H1 (cell line): ENCODE data around the gene FOXA3. TPM values are rescaled to one million over a fixed set of nuclear protein-coding genes. Genes with fewer than 3 reads are reported as not detected.

ENCODE experiments used
- CTCF ChIA-PET: fragments of 300-600 bp; sonication (Branson Sonifier 250); formaldehyde crosslinking; loops from one replicate; lab custom pipeline; 2021; ENCODE audit not compliant: partially characterized antibody; lab: Charles Lee
- POLR2A ChIA-PET: fragments of 300-600 bp; sonication (Branson Sonifier 250); formaldehyde crosslinking; loops from one replicate; lab custom pipeline; 2021; ENCODE audit warnings: inconsistent platforms; ENCODE audit not compliant: partially characterized antibody; lab: Charles Lee
- DNase-seq, 2 experiments: peaks; one replicate each; pipeline versions ENCODE4 v3.0.0 to v3.0.0-alpha.2; 2010 to 2022; ENCODE audit warnings: low spot score in 2 of 2, low read depth in 1 of 2, mixed read lengths in 1 of 2
- FAIRE-seq: peaks from 2 replicates; lab custom pipeline; 2011; peaks lifted over from hg19 to GRCh38; lab: Jason Lieb, UNC
- H2AFZ ChIP-seq: 2 replicates; pipeline ENCODE4 v1.8.1; 2012; ENCODE audit warnings: low read length, inconsistent platforms
- H2AK5ac ChIP-seq: 2 replicates; pipeline ENCODE4 v1.6.1; 2013; ENCODE audit warnings: low read depth, low read length
- H2BK120ac ChIP-seq: replicated peaks from 2 replicates; pipeline ENCODE3; 2013; ENCODE audit warnings: low read depth, low read length, inconsistent platforms
- H2BK12ac ChIP-seq: 2 replicates; pipeline ENCODE4 v1.6.1; 2013; ENCODE audit warnings: low read depth, low read length
- H2BK15ac ChIP-seq: 2 replicates; pipeline ENCODE4 v1.6.1; 2013; ENCODE audit warnings: low read length
- H2BK20ac ChIP-seq: 2 replicates; pipeline ENCODE4 v1.6.1; 2013; ENCODE audit warnings: low read length
- H2BK5ac ChIP-seq: 2 replicates; pipeline ENCODE4 v1.6.1; 2013; ENCODE audit warnings: low read depth, low read length
- H3K14ac ChIP-seq: 2 replicates; pipeline ENCODE4 v1.6.1; 2013; ENCODE audit warnings: inconsistent platforms; ENCODE audit not compliant: insufficient read length
- H3K18ac ChIP-seq: 2 replicates; pipeline ENCODE4 v1.6.1; 2013; ENCODE audit warnings: low read length; ENCODE audit errors: extremely low read depth
- H3K23ac ChIP-seq: 2 replicates; pipeline ENCODE4 v1.6.1; 2013; ENCODE audit warnings: inconsistent platforms; ENCODE audit not compliant: insufficient read length
- H3K23me2 ChIP-seq: 2 replicates; pipeline ENCODE4 v1.6.1; 2013; ENCODE audit warnings: low read depth, low read length
- H3K27ac ChIP-seq: 2 replicates; pipeline ENCODE4 v1.6.1; 2011; ENCODE audit warnings: low read depth, low read length, inconsistent platforms
- H3K27me3 ChIP-seq, 4 experiments: replicated peaks in 1 of 4; 1 replicate in 1 of 4; 2 replicates in 3 of 4; pipeline versions ENCODE4 v1.6.1 to v1.8.1; 2011 to 2013; ENCODE audit warnings: low read length in 3 of 4, mild to moderate bottlenecking in 3 of 4, inconsistent platforms in 2 of 4, mixed read lengths in 2 of 4, moderate library complexity in 1 of 4; ENCODE audit not compliant: control insufficient read depth in 3 of 4, insufficient read depth in 3 of 4; ENCODE audit errors: extremely low read depth in 1 of 4
- H3K36me3 ChIP-seq, 4 experiments: 2 replicates each; pipeline versions ENCODE4 v1.6.1 to v1.8.1; 2011 to 2013; ENCODE audit warnings: mild to moderate bottlenecking in 4 of 4, low read length in 3 of 4, moderate library complexity in 2 of 4, control low read depth in 1 of 4, inconsistent platforms in 1 of 4; ENCODE audit not compliant: insufficient read depth in 4 of 4, control insufficient read depth in 2 of 4
- H3K4ac ChIP-seq: replicated peaks from 2 replicates; pipeline ENCODE3; 2013; ENCODE audit warnings: low read length, low read depth, mixed read lengths, inconsistent platforms; ENCODE audit not compliant: insufficient read length
- H3K4me1 ChIP-seq, 4 experiments: replicated peaks in 1 of 4; 1 replicate in 1 of 4; 2 replicates in 3 of 4; pipeline versions ENCODE4 v1.6.1 to v1.8.1; 2011 to 2013; ENCODE audit warnings: low read length in 3 of 4, inconsistent platforms in 2 of 4, mixed read lengths in 1 of 4; ENCODE audit not compliant: insufficient read depth in 4 of 4, control insufficient read depth in 3 of 4
- H3K4me2 ChIP-seq, 2 experiments: 2 replicates each; pipeline versions ENCODE4 v1.6.1 to v1.8.1; 2011 to 2013; ENCODE audit warnings: low read depth in 2 of 2, low read length in 2 of 2, control low read depth in 1 of 2, inconsistent platforms in 1 of 2, mild to moderate bottlenecking in 1 of 2; ENCODE audit not compliant: insufficient read depth in 1 of 2
- H3K4me3 ChIP-seq, 4 experiments: fragments of 200-600, 300-600 bp in 1 of 4; sonication (generic), shearing (Covaris generic), sonication (Bioruptor Twin) in 1 of 4; 2 replicates each; pipeline versions ENCODE4 v1.5.1 to v1.8.1; 2011 to 2016; ENCODE audit warnings: low read length in 4 of 4, low read depth in 3 of 4, control low read depth in 2 of 4, inconsistent platforms in 2 of 4, mild to moderate bottlenecking in 2 of 4, mixed read lengths in 1 of 4, moderate library complexity in 1 of 4; ENCODE audit not compliant: insufficient read depth in 2 of 4; ENCODE audit errors: extremely low read depth in 1 of 4
- H3K56ac ChIP-seq: replicated peaks from 2 replicates; pipeline ENCODE3; 2013; ENCODE audit warnings: low read depth, mild to moderate bottlenecking, mixed read lengths, low read length, inconsistent platforms; ENCODE audit not compliant: insufficient read length
- H3K79me1 ChIP-seq: 2 replicates; pipeline ENCODE4 v1.6.1; 2013; ENCODE audit warnings: low read depth, low read length, control low read depth
- H3K79me2 ChIP-seq, 2 experiments: 2 replicates each; pipeline versions ENCODE4 v1.6.1 to v1.8.1; 2012 to 2013; ENCODE audit warnings: low read length in 2 of 2, mild to moderate bottlenecking in 2 of 2, inconsistent platforms in 1 of 2; ENCODE audit not compliant: insufficient read depth in 2 of 2, control insufficient read depth in 1 of 2
- H3K9ac ChIP-seq, 4 experiments: replicated peaks in 1 of 4; 1 replicate in 1 of 4; 2 replicates in 3 of 4; pipeline versions ENCODE4 v1.6.1 to v1.8.1; 2011 to 2013; ENCODE audit warnings: low read depth in 3 of 4, low read length in 3 of 4, control low read depth in 2 of 4, mild to moderate bottlenecking in 2 of 4, moderate library complexity in 2 of 4, inconsistent platforms in 1 of 4; ENCODE audit errors: extremely low read depth in 1 of 4
- H3K9me3 ChIP-seq, 2 experiments: 2 replicates each; pipeline versions ENCODE4 v1.6.1 to v1.8.1; 2012 to 2013; ENCODE audit warnings: mild to moderate bottlenecking in 2 of 2, moderate library complexity in 2 of 2, control low read depth in 1 of 2, inconsistent platforms in 1 of 2, low read depth in 1 of 2, low read length in 1 of 2, mixed read lengths in 1 of 2; ENCODE audit not compliant: insufficient read depth in 2 of 2
- H4K20me1 ChIP-seq, 2 experiments: replicated peaks in 1 of 2; 2 replicates each; pipeline versions ENCODE3 to v1.8.1; 2011 to 2013; ENCODE audit warnings: inconsistent platforms in 2 of 2, low read length in 2 of 2, mild to moderate bottlenecking in 1 of 2; ENCODE audit not compliant: insufficient read depth in 2 of 2, control insufficient read depth in 1 of 2
- H4K5ac ChIP-seq: 2 replicates; pipeline ENCODE4 v1.6.1; 2013; ENCODE audit warnings: low read length, low read depth, mixed read lengths, inconsistent platforms; ENCODE audit not compliant: insufficient read length
- H4K8ac ChIP-seq: 2 replicates; pipeline ENCODE4 v1.8.0; 2013; ENCODE audit warnings: mild to moderate bottlenecking, moderate library complexity, low read length, inconsistent platforms; ENCODE audit not compliant: insufficient read depth; ENCODE audit errors: extremely low read depth
- H4K91ac ChIP-seq: replicated peaks from 2 replicates; pipeline ENCODE3; 2013; ENCODE audit warnings: low read length, mixed read lengths, inconsistent platforms; ENCODE audit not compliant: insufficient read length
- CBX8 ChIP-seq: fragments of 300-800, 300-1000 bp; sonication (generic); IDR thresholded peaks from 2 replicates; pipeline ENCODE4 v1.7.1; 2016; ENCODE audit warnings: low read depth, low read length, borderline replicate concordance
- CREB1 ChIP-seq: IDR thresholded peaks from 2 replicates; pipeline ENCODE4 v1.6.1; 2012; ENCODE audit warnings: inconsistent platforms
- EP300 ChIP-seq, 2 experiments: IDR thresholded peaks; 1 replicate in 1 of 2; 2 replicates in 1 of 2; pipeline ENCODE4 v1.6.1; 2011 to 2012; ENCODE audit warnings: low read depth in 2 of 2, low read length in 2 of 2, mild to moderate bottlenecking in 2 of 2, borderline replicate concordance in 1 of 2, inconsistent platforms in 1 of 2, moderate library complexity in 1 of 2
- HDAC6 ChIP-seq: IDR thresholded peaks from one replicate; pipeline ENCODE4 v1.7.1; 2012; ENCODE audit warnings: low read depth, mild to moderate bottlenecking, inconsistent platforms, low read length, moderate library complexity
- MAX ChIP-seq: IDR thresholded peaks from 2 replicates; pipeline ENCODE4 v1.6.1; 2012; ENCODE audit warnings: inconsistent platforms
- NRF1 ChIP-seq: IDR thresholded peaks from 2 replicates; pipeline ENCODE4 v1.6.1; 2011; ENCODE audit warnings: mild to moderate bottlenecking, low read depth, low read length, improper control_type of control experiment
- SIN3A ChIP-seq, 2 experiments: IDR thresholded peaks in 1 of 2; conservative IDR thresholded peaks in 1 of 2; 2 replicates each; pipeline ENCODE4 v1.6.1; 2011 to 2012; ENCODE audit warnings: low read length in 2 of 2, improper control_type of control experiment in 1 of 2, low read depth in 1 of 2, mild to moderate bottlenecking in 1 of 2
- SP1 ChIP-seq: IDR thresholded peaks from 2 replicates; pipeline ENCODE4 v1.6.1; 2011; ENCODE audit warnings: low read depth, low read length
- SRF ChIP-seq: IDR thresholded peaks from 2 replicates; pipeline ENCODE4 v1.6.1; 2011; ENCODE audit warnings: mild to moderate bottlenecking, low read depth, low read length, moderate library complexity
- TBP ChIP-seq: IDR thresholded peaks from 2 replicates; pipeline ENCODE4 v1.6.1; 2011; ENCODE audit warnings: low read depth, low read length, improper control_type of control experiment
- TCF12 ChIP-seq: IDR thresholded peaks from 2 replicates; pipeline ENCODE4 v1.6.1; 2011; ENCODE audit warnings: low read depth, mild to moderate bottlenecking, low read length
- ZNF274 ChIP-seq: IDR thresholded peaks from 2 replicates; pipeline ENCODE4 v1.7.0; 2012; ENCODE audit warnings: low read length, borderline replicate concordance; ENCODE audit errors: extremely low read depth
- WGBS, 2 experiments: shearing (Covaris generic) in 1 of 2; methylation state at CpG; one replicate each; pipeline versions ENCODE4 v1.1.6 to v1.1.7; 2013 to 2015; ENCODE audit warnings: low lambda C conversion rate in 2 of 2, mixed read lengths in 2 of 2, inconsistent platforms in 1 of 2, low coverage in 1 of 2, missing lambda C conversion rate in 1 of 2; ENCODE audit not compliant: insufficient replicate concordance in 2 of 2, insufficient coverage in 1 of 2, insufficient read length in 1 of 2; ENCODE audit errors: extremely low coverage in 1 of 2, missing lambda C conversion rate in 1 of 2; 5-methylcytosine and 5-hydroxymethylcytosine counted together
- polyA plus RNA-seq, 7 experiments: library from polyadenylated mRNA; depleted of rRNA in 3 of 7; stranded (reverse) in 5 of 7; unstranded in 2 of 7; fragments of >200 nt in 5 of 7; fragments of 200-250 nt in 2 of 7; gene quantifications; 1 replicate in 5 of 7; 2 replicates in 1 of 7; 4 replicates in 1 of 7; pipeline versions ENCODE4 v1.2.1 to v1.2.3, GENCODE V29; 2011 to 2013; ENCODE audit warnings: missing spikeins in 2 of 7, mixed read lengths in 2 of 7
- total RNA-seq: library from RNA; stranded (reverse); fragmentation: NEBNext Ultra II Directional; extraction: Animal tissue kit (Norgen Biotek cat#: 25700); gene quantifications from 2 replicates; pipeline ENCODE4 v1.2.1, GENCODE V29; 2021
- TF ChIP-seq, protein P1 (sequence below): IDR thresholded peaks from 2 replicates; pipeline ENCODE4 v1.6.1; 2012; ENCODE audit warnings: low read length, inconsistent platforms

FOXA3 gene
- total and polyA plus RNA-seq, 2 of the 8 experiments (the other 6 are each of a cell fraction or from before 2014, with no cell fraction given), result 20.2 to 49.1 TPM

DNA sequence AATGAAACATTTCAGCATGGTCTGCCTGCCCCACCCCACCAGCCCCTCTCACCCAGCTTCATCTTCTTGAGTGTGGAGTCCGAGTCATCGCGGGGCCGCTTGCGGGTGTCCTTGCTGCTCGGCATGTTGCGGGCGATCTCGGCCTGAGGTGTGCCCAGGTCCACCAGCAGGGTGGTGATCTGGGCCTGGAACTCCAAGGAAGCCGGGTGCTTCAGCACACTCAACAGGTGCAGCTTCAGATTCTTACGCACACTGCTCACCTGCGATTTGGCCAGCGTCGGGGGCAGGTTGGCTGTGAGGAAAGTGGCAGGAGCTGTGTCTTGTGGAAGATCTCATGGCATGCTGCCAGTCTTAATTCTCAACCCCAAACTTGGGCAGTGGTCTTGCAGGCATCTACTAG, 21.9 kb upstream of the FOXA3 start:
- Histone ChIP-seq H2BK12ac (no peak overlapping the region), H3K79me2 (no peaks in the 10 kb centered on the region), H3K18ac (no peak overlapping the region), H3K4ac (no peak overlapping the region), H4K5ac (no peak overlapping the region), H3K4me1 (no peaks in the 10 kb centered on the region), H2BK20ac (no peak overlapping the region), H3K14ac (no peak overlapping the region), H2AK5ac (no peak overlapping the region), H2BK5ac (no peak overlapping the region), H3K4me2 (no peak overlapping the region), H3K56ac (no peak overlapping the region), H3K9ac (no peak overlapping the region), H2BK15ac (no peak overlapping the region), H3K9me3 (peaks cover 0 to 4% of the 10 kb centered on the region in 2 experiments; a peak in 1 of 4 replicates), H3K4me3 (no peak overlapping the region), H3K23ac (no peak overlapping the region), H2AFZ (no peak overlapping the region), H4K8ac (no peak overlapping the region), H3K27me3 (no peaks in the 10 kb centered on the region), H3K23me2 (no peaks in the 10 kb centered on the region), H3K36me3 (peaks cover 31 to 78% (median 62%) of the 10 kb centered on the region in 4 experiments), H2BK120ac (no peak overlapping the region), H4K91ac (no peak overlapping the region), H4K20me1 (no peaks in the 10 kb centered on the region), H3K79me1 (no peaks in the 10 kb centered on the region), H3K27ac (no peak overlapping the region)
- DNase-seq, result no peak
- WGBS, 2 experiments, result 97% methylated on average over 14 of the region's 14 CpGs; no CpG with 5 or more reads in 1 of the 2 experiments
- no peak for FAIRE-seq
- ChIA-PET CTCF (interaction anchor here (1.2 to 1.7 kb wide), 2 partner anchors 8 to 10 kb away, joined by 4 to 5 read pairs; no protein-coding TSS in a partner anchor), POLR2A (interaction anchor here (0.7 to 3.6 kb wide), 5 partner anchors 10 to 49 kb away, joined by 3 to 12 read pairs (median 3); no protein-coding TSS in a partner anchor)
- no peak for TF ChIP-seq SIN3A (conservative IDR thresholded peaks at IDR 0.05 in 1 of 2, IDR thresholded peaks at IDR 0.05 in 1 of 2; ENCODE audit: low read depth in 1 of 2, low read length in 2 of 2)
- no peak for TF ChIP-seq EP300 (IDR thresholded peaks at IDR 0.05; ENCODE audit: borderline replicate concordance in 1 of 2, low read depth in 2 of 2, low read length in 2 of 2)
- TF ChIP-seq NRF1, result no peak
- no peak for TF ChIP-seq HDAC6
- no peak for TF ChIP-seq MAX
- no peak for TF ChIP-seq SP1
- TF ChIP-seq CBX8, result no peak
- TF ChIP-seq SRF, result no peak
- TF ChIP-seq TCF12, result no peak
- TF ChIP-seq TBP, result no peak
- no peak for TF ChIP-seq ZNF274
- TF ChIP-seq, protein P1, sequence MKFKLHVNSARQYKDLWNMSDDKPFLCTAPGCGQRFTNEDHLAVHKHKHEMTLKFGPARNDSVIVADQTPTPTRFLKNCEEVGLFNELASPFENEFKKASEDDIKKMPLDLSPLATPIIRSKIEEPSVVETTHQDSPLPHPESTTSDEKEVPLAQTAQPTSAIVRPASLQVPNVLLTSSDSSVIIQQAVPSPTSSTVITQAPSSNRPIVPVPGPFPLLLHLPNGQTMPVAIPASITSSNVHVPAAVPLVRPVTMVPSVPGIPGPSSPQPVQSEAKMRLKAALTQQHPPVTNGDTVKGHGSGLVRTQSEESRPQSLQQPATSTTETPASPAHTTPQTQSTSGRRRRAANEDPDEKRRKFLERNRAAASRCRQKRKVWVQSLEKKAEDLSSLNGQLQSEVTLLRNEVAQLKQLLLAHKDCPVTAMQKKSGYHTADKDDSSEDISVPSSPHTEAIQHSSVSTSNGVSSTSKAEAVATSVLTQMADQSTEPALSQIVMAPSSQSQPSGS, result no peak
- TF ChIP-seq CREB1, result no peak
